Neural cell (in vitro differentiated cells): ENCODE measurements around the gene VANGL1.

ENCODE experiments used
- CTCF ChIP-seq: fragments of 450-650 bp; IDR thresholded peaks from 2 replicates; pipeline ENCODE4 v1.5.1; 2014; ENCODE audit warnings: antibody characterized with exemption, mild to moderate bottlenecking, moderate library complexity; ENCODE audit not compliant: poor library complexity, severe bottlenecking
- EP300 ChIP-seq: fragments of 450-650 bp; conservative IDR thresholded peaks from 2 replicates; pipeline ENCODE4 v1.6.1; 2014; ENCODE audit warnings: antibody characterized with exemption, mild to moderate bottlenecking, moderate library complexity; ENCODE audit not compliant: poor library complexity, severe bottlenecking
- EZH2 ChIP-seq: fragments of 200-600, 300-800 bp; shearing (Covaris generic), sonication (generic); IDR thresholded peaks from 2 replicates; pipeline ENCODE4 v1.6.1; 2014; ENCODE audit warnings: antibody characterized with exemption, low read length, borderline replicate concordance, mild to moderate bottlenecking; ENCODE audit not compliant: insufficient read depth, poor library complexity, severe bottlenecking
- POLR2AphosphoS5 ChIP-seq: IDR thresholded peaks from 2 replicates; pipeline ENCODE4 v1.6.1; 2012
- RAD21 ChIP-seq: fragments of 450-650 bp; conservative IDR thresholded peaks from 2 replicates; pipeline ENCODE4 v1.6.1; 2014; ENCODE audit warnings: antibody characterized with exemption, mild to moderate bottlenecking, moderate library complexity
- SMC3 ChIP-seq: fragments of 450-650 bp; conservative IDR thresholded peaks from 2 replicates; pipeline ENCODE4 v1.6.1; 2014; ENCODE audit warnings: antibody characterized with exemption, mild to moderate bottlenecking, moderate library complexity; ENCODE audit not compliant: poor library complexity
- TAF1 ChIP-seq: IDR thresholded peaks from 2 replicates; pipeline ENCODE4 v1.6.1; 2012; ENCODE audit warnings: low read depth
- TF ChIP-seq, protein P1 (sequence below): IDR thresholded peaks from 2 replicates; pipeline ENCODE4 v1.6.1; 2012; ENCODE audit warnings: borderline replicate concordance

GRCh38 chr1:115687744-115688143 lies 46.0 kb downstream of the VANGL1 start:
- TF ChIP-seq CTCF (no peak), EZH2 (no peak), POLR2AphosphoS5 (no peak), EP300 (no peak), RAD21 (no peak), SMC3 (no peak), TAF1 (no peak)
- TF ChIP-seq, protein P1, sequence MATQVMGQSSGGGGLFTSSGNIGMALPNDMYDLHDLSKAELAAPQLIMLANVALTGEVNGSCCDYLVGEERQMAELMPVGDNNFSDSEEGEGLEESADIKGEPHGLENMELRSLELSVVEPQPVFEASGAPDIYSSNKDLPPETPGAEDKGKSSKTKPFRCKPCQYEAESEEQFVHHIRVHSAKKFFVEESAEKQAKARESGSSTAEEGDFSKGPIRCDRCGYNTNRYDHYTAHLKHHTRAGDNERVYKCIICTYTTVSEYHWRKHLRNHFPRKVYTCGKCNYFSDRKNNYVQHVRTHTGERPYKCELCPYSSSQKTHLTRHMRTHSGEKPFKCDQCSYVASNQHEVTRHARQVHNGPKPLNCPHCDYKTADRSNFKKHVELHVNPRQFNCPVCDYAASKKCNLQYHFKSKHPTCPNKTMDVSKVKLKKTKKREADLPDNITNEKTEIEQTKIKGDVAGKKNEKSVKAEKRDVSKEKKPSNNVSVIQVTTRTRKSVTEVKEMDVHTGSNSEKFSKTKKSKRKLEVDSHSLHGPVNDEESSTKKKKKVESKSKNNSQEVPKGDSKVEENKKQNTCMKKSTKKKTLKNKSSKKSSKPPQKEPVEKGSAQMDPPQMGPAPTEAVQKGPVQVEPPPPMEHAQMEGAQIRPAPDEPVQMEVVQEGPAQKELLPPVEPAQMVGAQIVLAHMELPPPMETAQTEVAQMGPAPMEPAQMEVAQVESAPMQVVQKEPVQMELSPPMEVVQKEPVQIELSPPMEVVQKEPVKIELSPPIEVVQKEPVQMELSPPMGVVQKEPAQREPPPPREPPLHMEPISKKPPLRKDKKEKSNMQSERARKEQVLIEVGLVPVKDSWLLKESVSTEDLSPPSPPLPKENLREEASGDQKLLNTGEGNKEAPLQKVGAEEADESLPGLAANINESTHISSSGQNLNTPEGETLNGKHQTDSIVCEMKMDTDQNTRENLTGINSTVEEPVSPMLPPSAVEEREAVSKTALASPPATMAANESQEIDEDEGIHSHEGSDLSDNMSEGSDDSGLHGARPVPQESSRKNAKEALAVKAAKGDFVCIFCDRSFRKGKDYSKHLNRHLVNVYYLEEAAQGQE, result no peak
